ENCODE measurements around the gene ACKR1. TPM values are rescaled to one million over a fixed set of nuclear protein-coding genes. Genes with fewer than 3 reads are reported as not detected.

Gene ACKR1
- polyA plus RNA-seq, 3 donors = 20.0 to 227 (median 73.8) TPM

DNA sequence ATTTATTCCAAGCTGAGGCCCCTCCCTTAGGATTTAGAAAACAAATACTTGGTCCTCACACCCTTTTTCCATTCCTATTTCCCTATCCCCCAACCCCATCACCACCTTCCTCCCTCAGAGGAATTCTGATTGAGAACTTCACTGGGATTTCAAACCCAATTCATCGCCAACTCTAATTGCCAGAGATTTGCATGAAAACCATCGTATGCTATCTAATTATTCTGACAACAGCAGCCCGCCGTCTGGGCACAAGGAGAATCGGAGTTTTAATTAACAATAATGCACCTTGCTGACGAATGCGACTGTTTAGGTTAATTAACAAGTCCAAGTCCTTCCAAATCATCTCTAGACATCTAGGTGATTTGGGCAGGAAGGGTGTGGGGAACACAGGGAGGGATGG, 4.4 kb downstream of the ACKR1 start:
- WGBS, 3 donors = 63 to 87% (median 84%) methylated on average over 7 of the region's 7 CpGs
- no peak overlapping the region for H3K27ac ChIP-seq (ENCODE audit: low read depth, low read length)

DNA sequence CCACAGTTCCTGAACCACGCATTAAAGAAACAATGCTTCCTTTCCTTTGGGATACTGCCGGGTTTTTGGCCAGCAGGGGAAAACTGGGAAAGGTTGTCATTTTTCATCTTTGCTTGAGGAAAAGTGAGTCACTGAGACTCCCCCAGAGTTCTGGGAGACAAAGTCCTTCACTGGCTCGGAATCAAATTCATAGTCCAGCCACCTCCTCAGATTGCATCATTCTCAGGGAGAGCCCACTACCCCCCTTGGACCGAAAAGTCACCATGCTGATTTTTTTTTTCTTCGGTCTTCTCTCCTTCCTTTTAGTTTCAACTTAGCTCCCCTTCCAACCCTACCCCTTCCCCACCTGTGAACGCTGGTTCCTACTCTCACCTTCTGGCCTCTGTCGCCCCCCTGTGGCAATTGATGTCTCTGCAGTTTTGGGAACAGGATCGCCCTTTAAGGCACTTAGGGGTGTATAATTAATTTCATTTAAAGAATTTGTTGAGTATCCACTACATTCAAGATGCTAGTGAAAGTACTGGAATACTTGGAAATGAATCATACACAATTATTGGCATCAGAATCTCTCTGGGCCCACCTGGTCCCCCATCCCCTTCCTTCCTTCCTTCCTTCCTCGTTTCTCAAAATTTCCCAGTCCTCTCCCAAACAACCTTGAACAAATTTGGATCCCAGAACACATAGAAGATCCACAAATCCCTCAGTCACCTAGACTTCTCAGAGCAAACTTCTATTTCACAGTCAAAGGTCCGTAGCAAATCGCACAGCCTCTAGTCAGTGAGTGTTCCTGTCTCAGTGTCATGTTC, 6.9 kb downstream of the ACKR1 start:
- 24 to 33% (median 25%) methylated on average over 11 of the region's 11 CpGs for WGBS, 3 donors
- no peak overlapping the region for H3K27ac ChIP-seq (ENCODE audit: low read depth, low read length)

DNA sequence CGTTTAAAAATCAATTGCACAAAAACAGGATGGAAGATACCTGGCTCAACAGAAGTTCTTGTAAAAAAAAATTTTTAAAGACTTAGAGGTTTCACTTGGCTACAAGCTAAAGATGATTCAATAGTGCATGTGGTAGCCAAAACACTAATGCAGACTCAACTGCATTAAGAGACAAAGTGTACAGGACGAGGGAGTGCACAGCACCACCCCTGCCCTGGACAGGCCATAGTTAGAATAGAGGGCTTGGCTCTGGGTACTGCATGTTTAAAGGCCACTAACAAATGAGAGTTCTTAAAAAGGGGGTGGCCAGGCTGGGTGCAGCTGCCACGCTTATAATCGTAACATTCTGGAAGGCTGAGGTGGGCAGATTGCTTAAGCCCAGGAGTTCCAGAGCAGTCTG, 7.9 kb downstream of the ACKR1 start:
- H3K27ac ChIP-seq (ENCODE audit: low read depth, low read length) = no peak overlapping the region
- 54 to 70% (median 69%) methylated on average over 4 of the region's 4 CpGs for WGBS, 3 donors

DNA sequence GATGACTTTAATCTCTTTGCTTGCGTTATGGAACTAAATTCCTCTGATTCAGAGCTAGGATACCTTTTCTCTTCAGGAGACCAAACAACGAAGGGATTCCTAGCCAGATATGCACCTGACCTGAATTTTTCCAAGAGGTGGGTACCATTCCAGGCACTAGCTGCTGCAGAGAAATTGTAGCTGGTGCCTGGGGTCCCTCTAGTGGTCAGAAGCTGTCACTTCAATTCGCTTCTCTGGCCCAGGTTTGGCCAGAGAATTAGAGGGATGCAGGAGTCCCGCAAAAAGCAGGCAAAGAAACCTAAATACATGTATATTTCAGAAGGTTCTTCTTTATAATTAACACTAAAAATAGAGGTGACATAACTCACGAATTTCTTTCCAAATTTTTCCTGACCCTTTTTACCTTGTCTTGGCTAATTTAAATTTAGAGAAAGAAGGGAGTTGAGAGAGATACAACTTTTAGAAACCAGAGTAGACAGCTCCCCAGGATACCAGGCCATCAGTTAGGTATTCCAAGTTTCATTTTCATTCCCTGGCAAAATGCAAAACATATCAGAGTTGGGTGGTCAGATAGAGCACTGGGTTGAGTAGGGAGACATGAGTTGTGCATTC, 9.6 kb downstream of the ACKR1 start:
- 5 to 8% (median 6%) methylated on average over 5 of the region's 5 CpGs for WGBS, 3 donors
- no peak overlapping the region for H3K27ac ChIP-seq (ENCODE audit: low read depth, low read length)

DNA sequence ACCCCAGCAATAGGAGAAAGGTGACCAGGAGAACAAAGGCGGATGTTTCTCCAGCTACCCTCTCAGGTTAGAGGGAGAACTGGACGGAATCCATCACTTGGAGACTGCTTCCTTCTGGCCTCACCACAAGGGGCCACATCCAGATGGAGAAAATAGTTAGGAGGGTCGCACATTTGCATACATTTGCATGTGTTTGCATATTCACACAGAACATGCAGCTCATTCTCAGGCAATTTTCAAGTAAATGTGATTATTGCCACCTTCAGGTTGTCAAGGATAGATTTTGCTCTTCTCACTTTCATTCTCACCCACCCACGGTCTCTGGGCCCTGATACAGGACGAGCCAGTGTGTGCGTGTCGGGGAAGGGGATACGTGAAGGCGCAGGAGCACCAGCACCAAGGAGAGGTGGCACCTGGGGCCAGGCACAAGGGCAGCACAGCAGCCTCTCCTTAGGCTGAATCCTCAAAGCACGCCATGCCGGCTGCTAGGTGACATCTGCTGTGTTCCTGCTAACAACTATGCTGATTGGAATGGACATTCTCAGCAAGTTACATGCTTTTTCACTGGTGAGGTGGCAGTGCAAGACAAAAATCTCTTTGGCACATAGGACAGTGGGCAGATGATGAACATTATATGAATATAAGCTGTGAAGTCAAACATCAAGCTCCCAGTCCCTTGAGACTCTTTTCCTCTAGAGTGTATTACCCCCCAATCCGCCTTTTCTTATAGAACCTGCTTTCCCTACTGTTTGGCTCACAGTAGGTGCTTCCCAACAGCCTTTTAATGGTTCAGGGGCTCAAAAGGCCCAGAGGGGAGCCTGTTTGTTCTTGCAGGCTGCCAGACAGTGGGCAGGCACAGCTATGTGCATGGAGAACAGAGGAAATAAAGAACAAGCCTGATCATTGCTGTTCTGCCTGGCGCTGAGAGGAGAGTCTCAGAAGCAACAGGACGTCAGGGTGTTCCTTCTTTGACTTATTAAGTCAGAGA, 14.3 kb downstream of the ACKR1 start:
- WGBS, 3 donors = 47 to 73% (median 65%) methylated on average over 14 of the region's 14 CpGs
- H3K27ac ChIP-seq (ENCODE audit: low read depth, low read length) = no peak overlapping the region

DNA sequence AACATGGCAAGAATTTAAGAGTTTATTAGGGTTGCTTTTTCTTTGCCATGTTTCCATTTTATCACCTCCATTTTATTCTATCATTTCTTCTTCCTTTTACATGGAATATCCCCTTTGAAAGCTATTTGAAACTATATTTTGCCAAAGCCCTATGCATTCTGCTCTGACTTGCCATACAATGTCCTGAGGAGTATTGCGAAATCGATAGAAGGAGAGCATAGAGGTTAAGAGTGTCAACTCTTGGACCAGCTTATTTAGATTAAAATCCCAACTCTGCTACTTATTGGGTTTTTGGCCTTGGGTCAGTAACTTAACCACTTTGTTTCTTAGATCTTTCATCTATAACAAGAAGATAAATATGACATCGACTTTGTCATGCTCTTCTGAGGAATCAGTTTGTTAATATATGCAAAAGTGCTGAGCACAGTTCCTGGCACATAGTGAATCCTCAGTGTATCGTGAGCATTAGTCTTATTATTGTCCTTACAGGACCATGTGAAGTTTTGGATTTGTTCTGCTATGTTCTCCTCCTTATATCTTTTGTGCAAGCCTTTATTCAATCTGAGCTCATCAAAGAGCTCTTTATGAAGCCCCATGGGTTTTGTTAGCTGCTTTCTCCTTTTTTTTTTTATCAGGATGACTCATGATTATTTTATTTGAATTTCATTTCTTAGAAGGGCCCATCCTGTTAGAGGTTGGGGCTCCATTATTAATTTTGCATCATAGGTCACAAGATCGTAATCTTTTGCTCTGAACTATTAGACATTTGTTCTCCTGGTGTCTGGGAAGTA, 17.6 kb downstream of the ACKR1 start:
- no peak overlapping the region for H3K27ac ChIP-seq (ENCODE audit: low read depth, low read length)
- WGBS, 3 donors = 77 to 80% (median 78%) methylated on average over 5 of the region's 5 CpGs

DNA sequence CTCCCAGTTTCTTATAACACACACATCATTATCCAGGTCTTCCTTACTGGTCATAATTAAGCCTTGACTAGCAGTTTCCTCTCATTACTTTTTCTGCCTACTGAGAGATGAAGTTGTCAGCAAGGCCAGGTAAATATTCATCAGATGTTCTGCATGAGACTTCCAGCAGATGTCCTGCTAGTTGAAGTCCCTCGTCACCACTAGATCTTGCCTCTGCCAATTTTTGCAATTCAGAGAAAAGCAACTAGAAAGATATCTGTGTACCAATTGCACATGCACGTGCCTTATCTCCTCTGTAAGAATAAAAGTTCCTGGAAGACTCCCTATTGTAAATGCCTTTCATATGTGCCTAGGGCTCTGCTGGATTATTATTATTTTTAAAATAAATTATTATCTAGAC, 18.3 kb downstream of the ACKR1 start:
- WGBS, 3 donors = 34 to 60% (median 51%) methylated on average over 2 of the region's 2 CpGs
- no peak overlapping the region for H3K27ac ChIP-seq (ENCODE audit: low read depth, low read length)

DNA sequence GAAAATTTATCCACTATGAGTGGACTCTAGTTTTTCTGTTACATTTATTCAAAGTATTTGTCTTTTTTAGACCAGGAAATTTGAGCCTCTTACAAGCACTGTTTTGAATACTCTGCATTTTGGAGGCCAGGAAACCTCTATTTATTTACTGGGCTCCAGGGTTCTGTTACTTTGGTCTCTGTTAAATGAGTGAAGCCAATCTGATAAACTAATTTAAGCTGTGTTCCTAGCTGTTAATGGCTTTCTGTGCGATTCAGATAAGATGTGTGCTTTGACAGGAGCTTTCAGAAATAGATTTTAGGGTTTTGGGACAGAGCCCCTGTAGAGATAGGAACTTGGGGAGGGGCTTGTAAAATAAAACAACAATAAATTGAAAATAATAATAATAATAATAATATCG, 23.9 kb downstream of the ACKR1 start:
- H3K27ac ChIP-seq (ENCODE audit: low read depth, low read length) = no peak overlapping the region
- 57 to 68% (median 66%) methylated on average over 2 of the region's 2 CpGs for WGBS, 3 donors

DNA sequence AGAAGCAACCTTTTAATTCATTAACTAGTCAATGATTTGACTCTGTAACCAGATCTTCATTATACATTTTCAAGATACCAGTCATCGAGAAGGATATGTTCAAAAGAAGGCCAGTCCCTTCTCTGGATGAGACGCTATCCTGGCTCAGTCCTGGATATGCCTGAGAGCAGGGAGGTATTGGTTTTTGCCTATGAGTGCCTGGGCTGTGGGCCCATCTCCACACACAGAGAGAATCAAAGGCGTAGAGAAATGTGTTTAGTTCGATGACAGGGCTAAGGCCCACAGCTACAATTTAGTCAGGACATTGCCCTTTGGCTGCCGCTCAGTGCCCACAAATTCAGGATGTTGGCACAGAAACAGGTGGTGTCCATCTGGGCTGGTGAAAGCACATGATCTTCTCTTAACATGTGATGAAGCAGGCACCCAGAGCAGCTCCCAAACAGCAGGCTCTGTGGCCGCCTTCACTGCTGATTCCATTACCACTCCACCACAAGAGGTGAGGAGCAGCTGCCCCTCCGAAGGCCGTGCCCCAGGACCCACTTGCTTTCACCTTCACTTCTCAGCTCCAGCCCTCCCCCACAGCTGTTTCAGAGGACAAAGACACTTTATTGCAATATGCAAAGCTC, 24.7 kb downstream of the ACKR1 start:
- WGBS, 3 donors = 63 to 86% (median 83%) methylated on average over 8 of the region's 8 CpGs
- no peak overlapping the region for H3K27ac ChIP-seq (ENCODE audit: low read depth, low read length)

DNA sequence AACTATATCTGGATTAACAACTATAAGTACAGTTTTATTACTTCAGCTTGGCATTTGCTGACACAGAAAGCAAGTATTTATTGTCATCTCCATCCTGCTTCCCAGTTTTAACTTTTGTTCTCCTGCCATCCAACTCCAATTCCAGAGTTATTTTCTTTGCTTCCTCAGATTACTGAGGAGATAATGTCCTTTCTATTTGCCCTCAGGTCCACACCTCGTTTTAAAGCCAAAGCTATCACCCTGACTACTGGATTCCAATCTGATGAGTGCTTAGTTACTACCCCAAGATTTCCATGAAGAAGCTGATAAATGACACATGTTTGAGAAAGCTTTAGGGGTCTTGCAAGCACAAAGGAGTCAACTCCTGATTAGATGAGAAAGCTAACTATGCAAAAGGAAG, 25.2 kb downstream of the ACKR1 start:
- no peak overlapping the region for H3K27ac ChIP-seq (ENCODE audit: low read depth, low read length)
- 10 to 32% (median 23%) methylated on average over 1 of the region's 1 CpG for WGBS, 3 donors

DNA sequence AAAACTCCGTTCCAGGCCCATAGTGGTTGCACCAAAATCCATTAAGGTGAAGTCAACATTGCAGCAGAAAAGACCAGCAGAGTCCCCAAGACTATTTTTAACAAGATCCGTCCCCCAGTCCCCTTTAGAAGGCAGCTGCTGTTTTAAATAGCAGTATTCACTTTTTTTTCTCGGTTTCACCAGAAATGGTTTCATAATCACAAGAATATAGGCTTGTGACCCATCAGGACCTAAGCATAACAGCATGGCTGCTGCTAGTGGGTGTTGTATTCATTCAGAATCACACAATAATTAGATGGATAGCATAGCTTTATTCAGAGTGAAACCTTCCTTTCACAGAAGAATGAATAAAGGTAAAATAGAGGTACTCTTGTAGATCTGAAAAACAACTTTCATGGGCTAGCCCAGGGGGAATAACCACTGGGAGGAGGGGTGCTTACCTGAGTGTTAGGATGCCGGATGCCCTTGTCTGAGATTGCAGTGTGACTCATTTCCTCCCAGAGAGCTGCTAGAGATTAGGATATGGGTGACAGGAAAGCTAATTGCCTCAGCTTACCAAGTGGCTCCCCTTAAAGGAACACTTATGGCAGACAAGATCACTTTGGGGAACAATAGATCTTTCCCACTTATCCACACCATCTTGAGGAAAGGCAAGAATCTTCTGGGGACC, 35.0 kb downstream of the ACKR1 start:
- no peak overlapping the region for H3K27ac ChIP-seq (ENCODE audit: low read depth, low read length)
- WGBS, 3 donors = 53 to 68% (median 65%) methylated on average over 4 of the region's 4 CpGs

DNA sequence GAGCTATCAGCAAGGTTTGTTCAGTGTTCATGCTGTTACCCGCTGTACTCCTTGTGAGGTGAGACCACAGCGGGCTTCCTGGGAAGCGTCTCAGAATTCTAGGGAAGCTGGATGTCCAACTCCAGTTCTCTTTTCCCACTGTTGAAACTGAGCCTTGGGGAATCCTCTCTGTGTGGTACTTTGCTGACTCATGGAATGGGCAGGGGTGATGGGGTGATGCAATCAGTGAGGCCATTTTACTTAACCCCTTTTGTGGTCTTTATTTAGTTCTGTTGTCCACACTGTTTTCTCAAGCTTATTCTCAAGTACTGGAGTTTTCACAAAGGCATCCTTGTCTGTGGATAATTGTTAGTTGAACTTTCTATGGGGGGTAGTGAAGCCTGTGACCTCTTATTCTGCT, 42.6 kb downstream of the ACKR1 start:
- WGBS, 3 donors = 75 to 95% (median 94%) methylated on average over 3 of the region's 3 CpGs
- H3K27ac ChIP-seq (ENCODE audit: low read depth, low read length) = no peak overlapping the region

DNA sequence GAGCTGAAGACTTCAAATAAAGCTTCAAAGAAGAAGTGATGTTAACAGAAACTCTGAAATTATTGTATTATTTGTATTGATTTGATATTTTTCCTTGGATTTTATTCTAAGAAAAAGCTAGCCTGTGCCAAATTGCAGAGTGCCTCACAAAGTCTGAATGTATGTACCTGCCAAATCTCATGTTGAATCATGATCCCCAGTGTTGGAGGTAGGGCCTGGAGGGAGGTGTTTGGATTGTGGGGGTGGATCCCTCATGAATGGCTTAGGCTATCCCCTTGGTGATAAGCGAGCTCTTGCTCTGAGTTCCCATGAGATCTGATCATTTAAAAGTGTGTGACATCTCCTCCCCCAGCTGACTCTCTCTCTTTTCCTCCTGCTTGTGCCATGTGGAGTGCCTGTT, 43.6 kb downstream of the ACKR1 start:
- no peak overlapping the region for H3K27ac ChIP-seq (ENCODE audit: low read depth, low read length)
- 25 to 68% (median 59%) methylated on average over 1 of the region's 1 CpG for WGBS, 3 donors

DNA sequence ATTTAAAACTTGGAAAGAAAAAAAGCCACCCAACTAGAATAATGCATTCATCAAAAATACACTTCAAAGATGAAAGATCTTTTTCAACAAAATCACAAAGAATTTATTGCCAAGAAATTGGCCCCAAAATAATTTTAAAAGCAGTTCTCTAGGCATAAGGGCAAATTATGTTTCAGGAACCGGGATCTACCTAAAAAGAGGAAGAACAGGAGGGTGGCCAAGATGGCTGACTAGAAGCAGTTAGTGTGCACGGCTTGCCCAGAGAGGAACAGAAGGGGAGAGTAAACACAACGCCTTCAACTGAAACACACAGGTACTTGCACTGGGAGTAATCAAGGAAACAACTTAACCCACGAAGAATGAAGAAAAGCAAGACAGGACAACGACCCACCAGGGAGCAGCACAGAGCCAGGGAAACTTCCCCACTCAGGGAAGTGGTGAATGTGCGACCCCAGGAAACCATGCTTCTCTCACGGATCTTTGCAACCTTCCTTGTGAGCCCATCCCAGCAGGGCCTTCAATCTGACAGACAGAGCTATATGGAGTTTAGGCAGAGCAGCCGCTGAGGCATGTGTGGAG, 46.1 kb downstream of the ACKR1 start:
- H3K27ac ChIP-seq (ENCODE audit: low read depth, low read length) = no peak overlapping the region
- WGBS, 3 donors = 53 to 62% (median 59%) methylated on average over 8 of the region's 8 CpGs

Measured in adipose tissue (tissue), 3 donors.